ENCODE results near the gene KRTDAP.

DNA sequence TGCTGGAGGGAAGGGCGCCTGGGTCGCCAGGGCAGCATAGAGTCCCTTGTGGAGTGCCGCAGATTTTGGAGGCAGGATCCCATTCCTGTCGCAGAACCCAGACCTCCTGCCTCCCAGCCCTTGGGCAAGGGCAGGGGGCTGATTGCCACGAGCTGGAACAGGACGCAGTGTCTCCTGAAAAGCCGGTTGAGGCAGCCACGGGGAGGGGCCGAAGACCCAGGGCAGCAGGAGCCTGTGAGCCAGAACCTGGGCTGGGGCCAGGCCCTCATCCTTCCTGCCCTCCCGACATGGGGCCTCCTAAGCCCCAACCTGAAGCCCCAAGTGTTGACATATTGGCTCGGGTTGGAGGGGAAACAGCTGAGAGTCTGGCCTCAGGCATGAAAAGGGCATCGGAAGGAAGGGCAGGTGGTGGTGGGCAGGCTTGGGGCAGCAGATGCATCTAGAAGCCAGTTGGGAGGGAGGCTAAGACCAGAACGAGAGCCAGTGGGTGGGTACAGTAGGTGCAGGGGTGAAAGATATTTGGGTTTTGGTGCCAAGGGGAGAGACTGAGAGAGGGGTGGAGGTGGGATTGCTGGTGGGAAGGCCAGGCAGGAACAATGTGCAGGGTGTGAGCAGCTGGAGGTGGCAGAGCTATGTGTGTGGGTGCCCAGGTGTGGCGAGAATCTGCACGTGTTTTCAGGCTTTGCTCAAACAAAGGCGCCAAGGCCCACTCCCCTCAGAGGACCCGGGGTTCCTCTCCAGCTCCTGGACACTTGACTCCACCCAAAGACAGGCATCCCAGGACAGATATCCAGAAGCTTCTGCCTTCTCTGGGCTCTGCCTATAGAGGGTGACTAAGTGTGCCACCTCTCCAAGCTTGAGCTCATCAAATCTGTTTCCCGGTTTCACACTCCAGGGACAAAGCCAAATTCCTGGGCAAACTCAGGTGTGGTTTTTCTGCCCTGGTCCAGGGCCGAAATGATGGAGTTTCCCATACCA, 39.3 kb upstream of the KRTDAP start:
- TF ChIP-seq HOXB6 (CRISPR knock-in tag; IDR thresholded peaks at IDR 0.05; ENCODE audit: borderline replicate concordance) = no peak
- no peak for TF ChIP-seq SP1 (CRISPR knock-in tag; IDR thresholded peaks at IDR 0.05)
- TF ChIP-seq, protein P1, sequence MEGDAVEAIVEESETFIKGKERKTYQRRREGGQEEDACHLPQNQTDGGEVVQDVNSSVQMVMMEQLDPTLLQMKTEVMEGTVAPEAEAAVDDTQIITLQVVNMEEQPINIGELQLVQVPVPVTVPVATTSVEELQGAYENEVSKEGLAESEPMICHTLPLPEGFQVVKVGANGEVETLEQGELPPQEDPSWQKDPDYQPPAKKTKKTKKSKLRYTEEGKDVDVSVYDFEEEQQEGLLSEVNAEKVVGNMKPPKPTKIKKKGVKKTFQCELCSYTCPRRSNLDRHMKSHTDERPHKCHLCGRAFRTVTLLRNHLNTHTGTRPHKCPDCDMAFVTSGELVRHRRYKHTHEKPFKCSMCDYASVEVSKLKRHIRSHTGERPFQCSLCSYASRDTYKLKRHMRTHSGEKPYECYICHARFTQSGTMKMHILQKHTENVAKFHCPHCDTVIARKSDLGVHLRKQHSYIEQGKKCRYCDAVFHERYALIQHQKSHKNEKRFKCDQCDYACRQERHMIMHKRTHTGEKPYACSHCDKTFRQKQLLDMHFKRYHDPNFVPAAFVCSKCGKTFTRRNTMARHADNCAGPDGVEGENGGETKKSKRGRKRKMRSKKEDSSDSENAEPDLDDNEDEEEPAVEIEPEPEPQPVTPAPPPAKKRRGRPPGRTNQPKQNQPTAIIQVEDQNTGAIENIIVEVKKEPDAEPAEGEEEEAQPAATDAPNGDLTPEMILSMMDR (IDR thresholded peaks at IDR 0.05 in 2 of 3, conservative IDR thresholded peaks at IDR 0.05 in 1 of 3; ENCODE audit: insufficient read depth in 2 of 3, low read depth in 1 of 3, low read length in 3 of 3) = no peak
- TF ChIP-seq, protein P2, sequence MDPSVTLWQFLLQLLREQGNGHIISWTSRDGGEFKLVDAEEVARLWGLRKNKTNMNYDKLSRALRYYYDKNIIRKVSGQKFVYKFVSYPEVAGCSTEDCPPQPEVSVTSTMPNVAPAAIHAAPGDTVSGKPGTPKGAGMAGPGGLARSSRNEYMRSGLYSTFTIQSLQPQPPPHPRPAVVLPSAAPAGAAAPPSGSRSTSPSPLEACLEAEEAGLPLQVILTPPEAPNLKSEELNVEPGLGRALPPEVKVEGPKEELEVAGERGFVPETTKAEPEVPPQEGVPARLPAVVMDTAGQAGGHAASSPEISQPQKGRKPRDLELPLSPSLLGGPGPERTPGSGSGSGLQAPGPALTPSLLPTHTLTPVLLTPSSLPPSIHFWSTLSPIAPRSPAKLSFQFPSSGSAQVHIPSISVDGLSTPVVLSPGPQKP (CRISPR knock-in tag; IDR thresholded peaks at IDR 0.05) = no peak
- TF ChIP-seq, protein P3, sequence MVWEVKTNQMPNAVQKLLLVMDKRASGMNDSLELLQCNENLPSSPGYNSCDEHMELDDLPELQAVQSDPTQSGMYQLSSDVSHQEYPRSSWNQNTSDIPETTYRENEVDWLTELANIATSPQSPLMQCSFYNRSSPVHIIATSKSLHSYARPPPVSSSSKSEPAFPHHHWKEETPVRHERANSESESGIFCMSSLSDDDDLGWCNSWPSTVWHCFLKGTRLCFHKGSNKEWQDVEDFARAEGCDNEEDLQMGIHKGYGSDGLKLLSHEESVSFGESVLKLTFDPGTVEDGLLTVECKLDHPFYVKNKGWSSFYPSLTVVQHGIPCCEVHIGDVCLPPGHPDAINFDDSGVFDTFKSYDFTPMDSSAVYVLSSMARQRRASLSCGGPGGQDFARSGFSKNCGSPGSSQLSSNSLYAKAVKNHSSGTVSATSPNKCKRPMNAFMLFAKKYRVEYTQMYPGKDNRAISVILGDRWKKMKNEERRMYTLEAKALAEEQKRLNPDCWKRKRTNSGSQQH (CRISPR knock-in tag; IDR thresholded peaks at IDR 0.05) = no peak

All from K562 (cell line).